Measurements from ENCODE around the gene ZNF169. TPM values are rescaled to one million over a fixed set of nuclear protein-coding genes. Genes with fewer than 3 reads are reported as not detected.
"Not testable (repeated sequence)": the region's sequence is repeated elsewhere in the genome, so short reads cannot be mapped to it uniquely, and the experiment has no call there.

The ZNF169 gene
- total and polyA plus RNA-seq, 7 donors: 1.2 to 24.6 (median 9.6) TPM

- DNase-seq: peak; percentile 86
- no peak overlapping the region for H3K27ac ChIP-seq
- H3K4me1 ChIP-seq: peaks cover 0 to 5% (median 0%) of the 10 kb centered on the region in 4 donors
- 8 to 23% methylated on average over 12 of the region's 12 CpGs for WGBS, 2 donors
- H3K4me3 ChIP-seq: no peak overlapping the region
- no peaks in the 10 kb centered on the region for H3K9me3 ChIP-seq
- no peaks in the 10 kb centered on the region for H3K27me3 ChIP-seq
- peak; percentile 70 to 88 (median 80) for TF ChIP-seq CTCF (IDR thresholded peaks at IDR 0.05)
- TF ChIP-seq POLR2AphosphoS5 (IDR thresholded peaks at IDR 0.05): no peak
- intact Hi-C loops (cut with DNase I): loop anchor here (1.0 to 5.0 kb wide), 5 partner anchors 36 to 531 kb away; no protein-coding TSS in a partner anchor
- H3K36me3 ChIP-seq: no peaks in the 10 kb centered on the region
Measured at GRCh38 chr9:94213511-94214124, 45.5 kb upstream of the ZNF169 start.

GRCh38 chr9:94222870-94223269 is 36.2 kb upstream of the ZNF169 start:
- Histone ChIP-seq H3K4me3 (no peak overlapping the region), H3K4me1 (no peaks in the 10 kb centered on the region), H3K27me3 (no peaks in the 10 kb centered on the region), H3K9me3 (peaks cover 0 to 4% (median 0%) of the 10 kb centered on the region in 4 donors), H3K27ac (no peak overlapping the region), H3K36me3 (no peaks in the 10 kb centered on the region)
- no peak for DNase-seq
- 81 to 84% methylated on average over 1 of the region's 1 CpG for WGBS, 2 donors
- TF ChIP-seq POLR2AphosphoS5 (IDR thresholded peaks at IDR 0.05) (no peak), CTCF (IDR thresholded peaks at IDR 0.05) (no peak), EP300 (IDR thresholded peaks at IDR 0.05) (no peak), POLR2A (IDR thresholded peaks at IDR 0.05) (no peak)
- intact Hi-C loops (cut with DNase I): no loop called here

- H3K27me3 ChIP-seq; DNase-seq; H3K9me3 ChIP-seq; H3K27ac ChIP-seq; H3K4me3 ChIP-seq; intact Hi-C loops (cut with DNase I); H3K36me3 ChIP-seq; H3K4me1 ChIP-seq: not testable (repeated sequence)
- 94 to 96% methylated on average over 2 of the region's 2 CpGs for WGBS, 2 donors
Measured at GRCh38 chr9:94225413-94225812, 33.7 kb upstream of the ZNF169 start.

GRCh38 chr9:94228616-94229015 is 30.5 kb upstream of the ZNF169 start:
- Histone ChIP-seq H3K36me3 (no peaks in the 10 kb centered on the region), H3K4me1 (no peaks in the 10 kb centered on the region), H3K4me3 (no peak overlapping the region), H3K9me3 (peaks cover 0 to 4% (median 0%) of the 10 kb centered on the region in 4 donors), H3K27ac (no peak overlapping the region), H3K27me3 (no peaks in the 10 kb centered on the region)
- TF ChIP-seq POLR2A (IDR thresholded peaks at IDR 0.05): no peak
- no peak for TF ChIP-seq POLR2AphosphoS5 (IDR thresholded peaks at IDR 0.05)
- no peak for TF ChIP-seq CTCF (IDR thresholded peaks at IDR 0.05)
- no peak for TF ChIP-seq EP300 (IDR thresholded peaks at IDR 0.05)
- DNase-seq: no peak
- intact Hi-C loops (cut with DNase I): no loop called here

- no peak overlapping the region for H3K27ac ChIP-seq
- DNase-seq: no peak
- H3K27me3 ChIP-seq: no peaks in the 10 kb centered on the region
- TF ChIP-seq EP300 (IDR thresholded peaks at IDR 0.05) (no peak), CTCF (IDR thresholded peaks at IDR 0.05) (no peak), POLR2AphosphoS5 (IDR thresholded peaks at IDR 0.05) (no peak), POLR2A (IDR thresholded peaks at IDR 0.05) (no peak)
- no peak overlapping the region for H3K4me3 ChIP-seq
- H3K9me3 ChIP-seq: no peaks in the 10 kb centered on the region
- H3K4me1 ChIP-seq: no peaks in the 10 kb centered on the region
- WGBS, 2 donors: 86 to 88% methylated on average over 3 of the region's 3 CpGs
- H3K36me3 ChIP-seq: no peaks in the 10 kb centered on the region
- intact Hi-C loops (cut with DNase I): no loop called here
Measured at GRCh38 chr9:94232428-94232827, 26.7 kb upstream of the ZNF169 start.

- H3K36me3 ChIP-seq; H3K4me1 ChIP-seq; H3K9me3 ChIP-seq; intact Hi-C loops (cut with DNase I); H3K27ac ChIP-seq; H3K27me3 ChIP-seq; DNase-seq; H3K4me3 ChIP-seq: not testable (repeated sequence)
- WGBS, 2 donors: 87 to 95% methylated on average over 4 of the region's 4 CpGs
Measured at GRCh38 chr9:94241098-94241497, 18.0 kb upstream of the ZNF169 start.

Data from sigmoid colon (tissue), 7 donors.